ENCODE measurements around the gene RCN2.

The RCN2 gene

DNA sequence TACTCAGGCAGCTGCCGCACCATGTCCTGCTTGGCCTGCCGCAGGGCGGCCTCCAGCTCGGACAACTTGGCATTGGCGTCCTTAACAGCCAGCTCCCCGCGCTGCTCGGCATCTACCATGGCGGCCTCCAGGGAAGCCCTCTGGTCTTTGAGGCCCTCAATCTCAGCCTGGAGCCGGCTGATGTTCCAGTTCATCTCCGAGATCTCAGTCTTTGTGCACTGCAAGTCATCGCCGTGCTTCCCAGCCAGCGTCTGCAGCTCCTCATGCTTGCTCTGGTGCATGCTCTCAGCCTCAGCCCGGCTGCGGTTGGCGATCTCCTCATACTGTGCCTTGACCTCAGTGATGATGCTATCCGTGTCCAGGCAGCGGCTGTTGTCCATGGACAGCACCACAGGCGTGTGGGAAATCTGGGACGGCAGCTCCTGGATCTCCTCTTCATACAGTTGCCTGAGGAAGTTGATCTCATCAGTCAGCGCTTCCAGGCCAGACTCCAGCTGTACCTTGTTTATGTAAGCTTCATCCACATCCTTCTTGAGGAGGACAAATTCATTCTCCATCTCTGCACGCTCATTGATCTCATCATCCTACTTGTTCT, 47.9 kb downstream of the RCN2 start:
- no peak for FAIRE-seq
- TF ChIP-seq SPI1 (IDR thresholded peaks at IDR 0.05; ENCODE audit: low read depth, low read length) (no peak), POLR2A (IDR thresholded peaks at IDR 0.05; ENCODE audit: low read depth, low read length) (no peak), POLR2AphosphoS5 (IDR thresholded peaks at IDR 0.05; ENCODE audit: low read depth, low read length) (no peak), PAX5 (IDR thresholded peaks at IDR 0.05; ENCODE audit: insufficient read depth, low read length, severe bottlenecking) (no peak), POU2F2 (IDR thresholded peaks at IDR 0.05; ENCODE audit: low read depth, low read length) (no peak), TAF1 (IDR thresholded peaks at IDR 0.05; ENCODE audit: low read depth, low read length) (no peak)
- DNase-seq (ENCODE audit: insufficient read length, low spot score), result no peak

- TF ChIP-seq POU2F2 (IDR thresholded peaks at IDR 0.05; ENCODE audit: low read depth, low read length), result no peak
- no peak for TF ChIP-seq POLR2AphosphoS5 (IDR thresholded peaks at IDR 0.05; ENCODE audit: low read depth, low read length)
- TF ChIP-seq SPI1 (IDR thresholded peaks at IDR 0.05; ENCODE audit: low read depth, low read length), result no peak
- no peak for TF ChIP-seq PAX5 (IDR thresholded peaks at IDR 0.05; ENCODE audit: insufficient read depth, low read length, severe bottlenecking)
- no peak for TF ChIP-seq POLR2A (IDR thresholded peaks at IDR 0.05; ENCODE audit: low read depth, low read length)
- no peak for TF ChIP-seq TAF1 (IDR thresholded peaks at IDR 0.05; ENCODE audit: low read depth, low read length)
- DNase-seq (ENCODE audit: insufficient read length, low spot score) (no peak), FAIRE-seq (no peak)
Measured at GRCh38 chr15:76979996-76980520, 48.5 kb downstream of the RCN2 start.

GRCh38 chr15:76982356-76982755, 50.8 kb downstream of the RCN2 start:
- no peak for FAIRE-seq
- TF ChIP-seq SPI1 (IDR thresholded peaks at IDR 0.05; ENCODE audit: low read depth, low read length) (no peak), POU2F2 (IDR thresholded peaks at IDR 0.05; ENCODE audit: low read depth, low read length) (no peak), POLR2A (IDR thresholded peaks at IDR 0.05; ENCODE audit: low read depth, low read length) (no peak), TAF1 (IDR thresholded peaks at IDR 0.05; ENCODE audit: low read depth, low read length) (no peak), PAX5 (IDR thresholded peaks at IDR 0.05; ENCODE audit: insufficient read depth, low read length, severe bottlenecking) (no peak), POLR2AphosphoS5 (IDR thresholded peaks at IDR 0.05; ENCODE audit: low read depth, low read length) (no peak)
- no peak for DNase-seq (ENCODE audit: insufficient read length, low spot score)

GRCh38 chr15:76982756-76983155, 51.2 kb downstream of the RCN2 start:
- TF ChIP-seq POLR2A (IDR thresholded peaks at IDR 0.05; ENCODE audit: low read depth, low read length) (no peak), POLR2AphosphoS5 (IDR thresholded peaks at IDR 0.05; ENCODE audit: low read depth, low read length) (no peak), SPI1 (IDR thresholded peaks at IDR 0.05; ENCODE audit: low read depth, low read length) (no peak), PAX5 (IDR thresholded peaks at IDR 0.05; ENCODE audit: insufficient read depth, low read length, severe bottlenecking) (no peak), TAF1 (IDR thresholded peaks at IDR 0.05; ENCODE audit: low read depth, low read length) (no peak), POU2F2 (IDR thresholded peaks at IDR 0.05; ENCODE audit: low read depth, low read length) (no peak)
- FAIRE-seq (no peak), DNase-seq (ENCODE audit: insufficient read length, low spot score) (no peak)

DNA sequence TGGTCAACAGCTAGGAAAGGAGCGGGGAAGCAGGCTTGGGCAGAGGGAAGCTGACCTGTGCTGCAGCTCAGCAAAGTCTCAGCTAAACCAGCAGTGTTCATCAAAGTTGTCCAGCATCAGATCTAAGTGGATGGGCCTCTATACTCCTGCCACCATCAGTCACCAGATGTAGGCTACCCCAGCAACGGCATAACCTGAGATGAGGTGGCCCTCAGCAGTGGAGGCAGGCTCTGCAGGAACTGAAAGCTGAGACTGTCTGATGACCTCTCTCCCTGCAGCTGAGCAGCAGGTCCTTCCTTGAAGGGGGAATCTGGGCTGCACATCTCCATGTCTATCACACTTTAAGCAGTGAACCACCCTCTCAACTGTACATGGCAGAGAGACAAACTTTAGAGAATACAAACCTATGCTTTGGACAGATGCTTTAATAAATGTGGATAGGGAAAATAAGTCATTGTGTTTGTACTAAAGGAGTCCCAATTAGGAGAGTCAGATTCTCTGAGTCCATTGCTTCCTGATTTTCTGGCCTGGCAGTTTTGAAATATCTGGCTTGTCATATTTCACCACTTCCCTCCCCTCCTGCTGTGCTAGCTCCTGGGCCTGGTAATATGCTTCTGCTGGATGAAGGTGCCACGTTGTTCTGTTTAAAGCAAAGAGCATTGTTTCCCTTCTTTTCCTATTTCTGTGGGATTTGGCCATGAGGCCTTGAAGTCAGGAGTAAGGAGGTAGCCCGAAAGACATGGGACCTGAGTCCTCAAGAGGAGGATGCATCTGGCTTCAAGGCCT, 52.2 kb downstream of the RCN2 start:
- peak; percentile 69 for TF ChIP-seq SPI1 (IDR thresholded peaks at IDR 0.05; ENCODE audit: low read depth, low read length)
- no peak for TF ChIP-seq TAF1 (IDR thresholded peaks at IDR 0.05; ENCODE audit: low read depth, low read length)
- DNase-seq (ENCODE audit: insufficient read length, low spot score) (no peak), FAIRE-seq (peak; percentile 87)

DNA sequence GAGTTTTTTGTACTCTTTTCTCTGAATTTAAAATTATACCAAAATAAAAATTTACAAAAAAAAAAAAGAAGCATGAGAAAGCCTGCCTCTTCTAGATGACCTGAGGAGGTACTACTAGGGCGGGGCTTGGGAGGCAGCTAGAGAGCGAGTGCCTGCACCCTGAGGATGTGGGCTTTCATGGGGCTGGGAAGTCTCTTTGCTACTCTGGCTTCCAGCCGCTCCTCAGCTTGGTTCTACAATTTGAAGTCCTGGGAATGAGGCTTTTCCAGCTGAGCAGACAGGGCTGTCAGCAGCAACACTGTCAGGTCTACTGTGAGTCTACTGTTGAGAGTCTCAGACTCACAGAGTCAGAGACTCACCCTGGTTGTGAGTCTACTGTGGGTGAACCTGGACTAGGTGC, 55.2 kb downstream of the RCN2 start:
- TF ChIP-seq TAF1 (IDR thresholded peaks at IDR 0.05; ENCODE audit: low read depth, low read length), result no peak
- no peak for TF ChIP-seq POLR2A (IDR thresholded peaks at IDR 0.05; ENCODE audit: low read depth, low read length)
- no peak for TF ChIP-seq PAX5 (IDR thresholded peaks at IDR 0.05; ENCODE audit: insufficient read depth, low read length, severe bottlenecking)
- no peak for TF ChIP-seq POLR2AphosphoS5 (IDR thresholded peaks at IDR 0.05; ENCODE audit: low read depth, low read length)
- TF ChIP-seq POU2F2 (IDR thresholded peaks at IDR 0.05; ENCODE audit: low read depth, low read length), result no peak
- TF ChIP-seq SPI1 (IDR thresholded peaks at IDR 0.05; ENCODE audit: low read depth, low read length), result no peak
- DNase-seq (ENCODE audit: insufficient read length, low spot score) (no peak), FAIRE-seq (no peak)

GRCh38 chr15:76987276-76987675, 55.7 kb downstream of the RCN2 start:
- FAIRE-seq (no peak), DNase-seq (ENCODE audit: insufficient read length, low spot score) (no peak)
- TF ChIP-seq POLR2AphosphoS5 (IDR thresholded peaks at IDR 0.05; ENCODE audit: low read depth, low read length) (no peak), TAF1 (IDR thresholded peaks at IDR 0.05; ENCODE audit: low read depth, low read length) (no peak), POLR2A (IDR thresholded peaks at IDR 0.05; ENCODE audit: low read depth, low read length) (no peak), PAX5 (IDR thresholded peaks at IDR 0.05; ENCODE audit: insufficient read depth, low read length, severe bottlenecking) (no peak), POU2F2 (IDR thresholded peaks at IDR 0.05; ENCODE audit: low read depth, low read length) (no peak)

GRCh38 chr15:76987896-76988860, 56.6 kb downstream of the RCN2 start:
- TF ChIP-seq PAX5 (IDR thresholded peaks at IDR 0.05; ENCODE audit: insufficient read depth, low read length, severe bottlenecking), result peak; percentile 60
- peak; percentile 46 for TF ChIP-seq SPI1 (IDR thresholded peaks at IDR 0.05; ENCODE audit: low read depth, low read length)
- no peak for TF ChIP-seq POLR2A (IDR thresholded peaks at IDR 0.05; ENCODE audit: low read depth, low read length)
- TF ChIP-seq POLR2AphosphoS5 (IDR thresholded peaks at IDR 0.05; ENCODE audit: low read depth, low read length), result 0 out of 2 replicates have a peak, but pooled peaks have one; percentile 36
- peak; percentile 41; the same call in 1 of the 2 replicates for TF ChIP-seq POU2F2 (IDR thresholded peaks at IDR 0.05; ENCODE audit: low read depth, low read length)
- DNase-seq (ENCODE audit: insufficient read length, low spot score), result peak; percentile 68
- FAIRE-seq, result peak; percentile 97
